Cardiac fibroblast (primary cell): ENCODE results near the gene OTOS.

ENCODE experiments used
- DNase-seq, 2 donors: peaks; one replicate each; pipeline versions ENCODE4 v3.0.0 to v3.0.0-alpha.2; 2010; ENCODE audit warnings: low read depth in 2 of 2
- H3K4me3 ChIP-seq, 2 donors: replicated peaks in 1 of 2; 1 replicate in 1 of 2; 2 replicates in 1 of 2; pipeline ENCODE4 v1.5.1; 2011; ENCODE audit warnings: low read depth in 2 of 2, low read length in 2 of 2, mild to moderate bottlenecking in 2 of 2, moderate library complexity in 1 of 2
- TF ChIP-seq, protein P1 (sequence below): IDR thresholded peaks from one replicate; pipeline ENCODE4 v1.5.1; 2011; ENCODE audit warnings: low read depth, mild to moderate bottlenecking, low read length, inconsistent platforms

The OTOS gene

DNA sequence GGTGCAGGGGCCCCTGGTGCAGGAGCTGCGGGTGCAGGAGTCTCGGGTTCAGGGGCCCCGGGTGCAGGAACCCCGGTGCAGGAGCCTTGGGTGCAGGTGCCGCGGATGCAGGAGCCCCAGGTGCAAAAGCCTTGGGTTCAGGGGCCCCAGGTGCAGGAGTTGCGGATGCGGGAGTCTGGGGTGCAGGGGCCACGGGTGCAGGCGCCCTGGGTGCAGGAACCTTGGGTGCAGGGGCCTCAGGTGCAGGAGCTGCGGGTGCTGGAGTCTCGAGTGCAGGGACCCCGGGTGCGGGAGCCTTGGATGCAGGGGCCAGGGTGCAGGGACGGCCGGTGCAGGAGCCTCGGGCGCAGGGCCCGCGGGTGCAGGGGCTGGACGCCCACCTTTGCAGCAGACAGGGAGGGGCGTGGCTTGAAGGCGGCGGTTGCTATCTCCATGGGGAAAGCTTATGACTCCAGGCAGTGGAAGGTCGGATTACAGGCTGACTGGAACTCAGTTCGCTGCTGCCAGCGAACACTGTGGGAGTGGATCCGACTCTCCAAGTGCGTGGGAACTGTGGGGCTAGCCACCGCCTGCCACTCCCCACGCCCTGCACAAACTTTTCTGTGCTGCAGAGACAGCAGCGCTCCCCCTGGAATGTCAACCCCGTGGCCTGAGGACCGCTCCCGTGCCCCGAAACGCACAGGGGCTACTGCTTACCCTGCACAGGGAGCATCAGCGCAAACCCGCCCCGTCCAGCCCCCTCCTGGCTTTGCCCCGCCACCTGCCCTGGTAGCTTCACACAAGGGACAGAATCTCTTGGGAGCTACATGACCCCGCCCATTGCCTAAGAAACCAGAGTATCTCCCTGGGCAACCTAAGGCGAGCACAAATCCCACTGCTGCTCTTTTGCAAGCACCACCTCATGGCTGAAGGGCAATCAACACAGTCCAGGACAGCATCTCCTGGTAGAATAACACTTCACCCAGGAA, 44.6 kb downstream of the OTOS start:
- TF ChIP-seq, protein P1, sequence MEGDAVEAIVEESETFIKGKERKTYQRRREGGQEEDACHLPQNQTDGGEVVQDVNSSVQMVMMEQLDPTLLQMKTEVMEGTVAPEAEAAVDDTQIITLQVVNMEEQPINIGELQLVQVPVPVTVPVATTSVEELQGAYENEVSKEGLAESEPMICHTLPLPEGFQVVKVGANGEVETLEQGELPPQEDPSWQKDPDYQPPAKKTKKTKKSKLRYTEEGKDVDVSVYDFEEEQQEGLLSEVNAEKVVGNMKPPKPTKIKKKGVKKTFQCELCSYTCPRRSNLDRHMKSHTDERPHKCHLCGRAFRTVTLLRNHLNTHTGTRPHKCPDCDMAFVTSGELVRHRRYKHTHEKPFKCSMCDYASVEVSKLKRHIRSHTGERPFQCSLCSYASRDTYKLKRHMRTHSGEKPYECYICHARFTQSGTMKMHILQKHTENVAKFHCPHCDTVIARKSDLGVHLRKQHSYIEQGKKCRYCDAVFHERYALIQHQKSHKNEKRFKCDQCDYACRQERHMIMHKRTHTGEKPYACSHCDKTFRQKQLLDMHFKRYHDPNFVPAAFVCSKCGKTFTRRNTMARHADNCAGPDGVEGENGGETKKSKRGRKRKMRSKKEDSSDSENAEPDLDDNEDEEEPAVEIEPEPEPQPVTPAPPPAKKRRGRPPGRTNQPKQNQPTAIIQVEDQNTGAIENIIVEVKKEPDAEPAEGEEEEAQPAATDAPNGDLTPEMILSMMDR = no peak
- DNase-seq = no peak
- H3K4me3 ChIP-seq = no peak overlapping the region

DNA sequence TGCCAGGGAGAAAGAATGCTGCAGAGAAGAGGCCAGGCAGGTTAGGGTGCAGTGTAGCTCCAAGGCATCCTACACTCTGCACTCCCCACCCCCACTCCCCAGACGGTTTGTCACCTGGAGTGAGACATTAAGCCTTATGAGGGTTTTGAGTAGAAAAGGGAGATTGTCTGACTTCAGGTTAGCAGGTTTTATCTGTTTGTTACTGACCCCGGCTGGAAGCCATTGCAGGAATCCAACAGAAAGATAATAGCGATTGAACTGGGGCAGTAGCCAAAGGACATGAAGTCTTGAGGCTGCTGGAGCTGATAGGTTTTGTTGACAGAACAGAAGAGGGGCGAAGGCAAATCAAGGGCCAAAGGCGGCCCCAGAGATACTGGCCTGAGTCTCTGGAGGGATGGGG, 51.2 kb downstream of the OTOS start:
- no peak overlapping the region for H3K4me3 ChIP-seq
- TF ChIP-seq, protein P1 = no peak
- no peak for DNase-seq
